Stimulated activated CD4-positive, alpha-beta T cell treated with anti-CD3 and anti-CD28 coated beads, Interleukin-1b, Interleukin-23, amount 100 ng/mL, for 1 hour (primary cell): ENCODE results near the gene CCDC195.
"Not testable (repeated sequence)": the region's sequence is repeated elsewhere in the genome, so short reads cannot be mapped to it uniquely, and the experiment has no call there.

Experiments
- DNase-seq, 2 donors: peaks; one replicate each; pipeline ENCODE4 v3.0.0-alpha.2; 2020; ENCODE audit warnings: low read depth in 2 of 2

CCDC195 gene

GRCh38 chr2:224690868-224691267, 25.3 kb downstream of the CCDC195 start:
- no peak for DNase-seq

DNA sequence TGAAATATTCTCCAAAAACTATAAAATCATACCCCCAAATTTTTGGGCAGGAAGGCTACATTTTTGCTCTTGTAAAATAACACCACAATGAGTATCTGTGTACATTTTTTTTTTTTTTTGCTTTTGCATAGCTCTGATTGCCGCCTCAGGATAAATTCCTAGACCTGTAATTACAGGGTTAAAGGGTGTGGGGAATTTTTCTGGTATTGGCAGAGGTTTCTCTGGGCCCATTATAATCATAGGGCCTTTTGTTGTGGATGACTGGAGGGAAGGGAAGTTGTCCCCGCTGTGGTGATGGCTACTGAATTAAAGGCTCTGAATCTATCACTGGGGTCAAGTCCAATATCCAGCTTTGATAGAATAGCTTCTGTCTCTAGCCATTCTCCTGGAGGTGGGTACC, 26.6 kb downstream of the CCDC195 start:
- no peak for DNase-seq

DNA sequence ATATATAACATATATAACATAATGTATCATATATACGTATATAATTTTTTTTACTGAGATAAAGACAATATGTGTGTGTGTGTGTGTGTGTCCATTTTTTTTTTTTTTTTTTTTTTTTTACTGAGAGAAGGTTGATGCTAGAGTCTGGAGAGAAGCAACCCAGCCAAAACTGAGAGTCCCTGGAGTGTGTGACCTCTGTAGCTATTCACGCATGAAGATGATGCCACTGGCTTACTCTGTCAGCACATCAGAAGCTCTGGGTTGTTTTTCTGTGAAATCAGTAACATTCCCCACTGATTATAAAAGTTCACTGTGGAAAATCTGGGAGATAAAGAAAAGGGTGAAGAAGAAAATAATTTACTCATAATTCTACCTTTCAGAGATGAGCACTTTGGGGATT, 27.2 kb downstream of the CCDC195 start:
- no peak for DNase-seq

GRCh38 chr2:224687156-224687555, 29.0 kb downstream of the CCDC195 start:
- DNase-seq: no peak

GRCh38 chr2:224685121-224685520, 31.0 kb downstream of the CCDC195 start:
- no peak for DNase-seq

DNA sequence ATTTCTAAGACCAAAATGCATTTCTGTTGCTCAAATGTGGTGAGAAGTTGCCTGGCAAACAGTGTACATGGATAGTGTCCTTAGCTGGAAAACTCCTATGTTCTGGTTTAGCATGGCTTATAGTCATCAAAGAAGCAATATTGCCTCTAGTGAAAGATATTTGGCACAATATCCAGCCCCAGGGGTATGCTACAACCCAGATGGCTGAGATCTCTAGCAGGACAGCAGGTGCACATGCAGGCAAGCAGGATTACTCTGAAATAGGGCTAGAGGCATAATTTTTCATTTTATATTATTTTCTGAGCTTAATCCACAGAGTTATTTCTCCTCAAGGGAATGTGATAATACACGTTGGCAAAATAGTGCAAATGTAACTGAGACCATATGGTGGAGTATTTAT, 34.0 kb downstream of the CCDC195 start:
- no peak for DNase-seq

- DNase-seq: no peak
Measured at GRCh38 chr2:224671731-224672130, 44.4 kb downstream of the CCDC195 start.

GRCh38 chr2:224670203-224670602, 46.0 kb downstream of the CCDC195 start:
- DNase-seq: no peak

DNA sequence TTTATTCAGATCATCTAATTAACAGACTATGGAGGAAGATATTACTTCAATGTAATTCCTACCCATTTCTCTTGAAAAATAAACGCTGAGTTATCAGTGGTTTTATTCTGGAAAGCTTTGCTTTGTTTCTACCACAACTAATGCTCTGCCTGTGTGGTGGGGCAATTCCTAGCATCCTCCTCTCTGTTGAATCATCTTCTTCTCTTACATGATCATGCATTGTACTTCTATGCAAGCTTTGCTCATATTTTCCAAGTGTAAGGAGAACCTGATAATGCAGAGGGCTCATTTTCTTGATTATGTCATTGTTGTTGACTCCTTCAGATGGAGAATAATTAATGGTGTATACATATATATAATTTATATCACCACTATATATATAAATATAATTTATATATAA, 46.7 kb downstream of the CCDC195 start:
- DNase-seq: no peak

- no peak for DNase-seq
Measured at GRCh38 chr2:224668123-224668909, 47.8 kb downstream of the CCDC195 start.

- no peak for DNase-seq
Measured at GRCh38 chr2:224666951-224667553, 49.1 kb downstream of the CCDC195 start.

- DNase-seq: not testable (repeated sequence)
Measured at GRCh38 chr2:224663322-224663721, 52.8 kb downstream of the CCDC195 start.

DNA sequence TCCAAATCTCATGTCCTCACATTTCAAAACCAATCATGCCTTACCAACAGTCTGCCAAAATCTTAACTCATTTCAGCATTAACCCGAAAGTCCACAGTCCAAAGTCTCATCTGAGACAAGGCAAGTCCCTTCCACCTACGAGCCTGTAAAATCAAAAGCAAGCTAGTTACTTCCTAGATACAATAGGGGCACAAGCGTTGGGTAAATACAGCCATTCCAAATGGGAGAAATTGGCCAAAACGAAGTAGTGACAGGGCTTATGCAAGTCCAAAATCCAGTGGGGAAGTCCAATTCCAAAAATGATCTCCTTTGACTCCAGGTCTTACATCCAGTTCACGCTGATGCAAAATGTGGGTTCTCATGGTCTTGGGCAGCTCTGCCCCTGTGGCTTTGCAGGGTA, 54.5 kb downstream of the CCDC195 start:
- DNase-seq: not testable (repeated sequence)

DNA sequence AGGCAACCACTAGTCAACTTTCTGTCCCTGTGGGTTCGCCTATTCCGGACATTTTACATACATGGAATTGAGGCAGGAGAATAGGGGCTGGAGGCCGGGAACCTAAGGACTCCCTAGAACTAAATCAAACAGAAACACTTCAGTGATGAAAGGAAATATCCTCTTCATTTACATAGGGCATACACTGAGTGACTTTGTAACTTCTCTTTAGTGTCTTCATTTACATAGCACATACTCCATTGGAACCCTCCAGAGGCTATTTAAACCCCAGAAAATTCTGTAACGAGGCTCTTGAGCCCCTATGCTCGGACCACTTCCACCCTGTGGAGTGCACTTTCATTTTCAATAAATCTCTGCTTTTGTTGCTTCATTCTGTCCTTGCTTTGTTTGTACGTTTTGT, 56.5 kb downstream of the CCDC195 start:
- no peak for DNase-seq

GRCh38 chr2:224658780-224659405, 57.3 kb downstream of the CCDC195 start:
- no peak for DNase-seq

- DNase-seq: no peak
Measured at GRCh38 chr2:224657349-224657748, 58.8 kb downstream of the CCDC195 start.

- no peak for DNase-seq
Measured at GRCh38 chr2:224655006-224655537, 61.1 kb downstream of the CCDC195 start.
